Fibroblast of pulmonary artery (primary cell): ENCODE data around the gene GGTA1.
"Not testable (repeated sequence)": the region's sequence is repeated elsewhere in the genome, so short reads cannot be mapped to it uniquely, and the experiment has no call there.

Experiments
- DNase-seq: peaks from one replicate; pipeline ENCODE4 v3.0.0-alpha.2; 2010; ENCODE audit warnings: low read depth
- H3K4me3 ChIP-seq: replicated peaks from 2 replicates; pipeline ENCODE4 v1.5.1; 2011; ENCODE audit warnings: low read depth, mild to moderate bottlenecking, control low read depth, low read length, moderate library complexity
- CTCF ChIP-seq: IDR thresholded peaks from 2 replicates; pipeline ENCODE4 v1.5.1; 2011; ENCODE audit warnings: mild to moderate bottlenecking, control low read depth, low read length, inconsistent platforms; ENCODE audit errors: missing control alignments

Gene GGTA1

GRCh38 chr9:121518634-121519033 lies 19.0 kb upstream of the GGTA1 start:
- H3K4me3 ChIP-seq: no peak overlapping the region
- no peak for DNase-seq
- no peak for TF ChIP-seq CTCF

- H3K4me3 ChIP-seq, DNase-seq: not testable (repeated sequence)
Measured at GRCh38 chr9:121513166-121513565, 13.5 kb upstream of the GGTA1 start.

GRCh38 chr9:121510766-121511550 lies 11.3 kb upstream of the GGTA1 start:
- no peak for TF ChIP-seq CTCF
- no peak for DNase-seq

GRCh38 chr9:121509180-121509579 lies 9.5 kb upstream of the GGTA1 start:
- no peak overlapping the region for H3K4me3 ChIP-seq
- TF ChIP-seq CTCF: no peak
- peak; percentile 62 for DNase-seq

More at GRCh38 chr9:121510766-121511550, 11.3 kb upstream of the GGTA1 start:
- no peak overlapping the region for H3K4me3 ChIP-seq

- no peak for DNase-seq
- TF ChIP-seq CTCF: no peak
- no peak overlapping the region for H3K4me3 ChIP-seq
Measured at GRCh38 chr9:121508415-121508814, 8.8 kb upstream of the GGTA1 start.

- no peak overlapping the region for H3K4me3 ChIP-seq
- DNase-seq: no peak
- no peak for TF ChIP-seq CTCF
Measured at GRCh38 chr9:121505903-121506735, 6.5 kb upstream of the GGTA1 start.

- no peak for DNase-seq
- H3K4me3 ChIP-seq: no peak overlapping the region
- TF ChIP-seq CTCF: no peak
Measured at GRCh38 chr9:121503444-121503843, 3.8 kb upstream of the GGTA1 start.
